ENCODE measurements around the gene KCNIP4. TPM values are rescaled to one million over a fixed set of nuclear protein-coding genes. Genes with fewer than 3 reads are reported as not detected.

The KCNIP4 gene
- total RNA-seq, 4 donors from 2014 or later = not detected

GRCh38 chr4:21845663-21846062 lies 102.9 kb downstream of the KCNIP4 start:
- DNase-seq (ENCODE audit: low spot score in 2 of 2) = no peak
- H3K4me3 ChIP-seq = no peak overlapping the region
- WGBS, 2 donors = 83% methylated on average over 4 of the region's 4 CpGs
- H3K36me3 ChIP-seq = no peaks in the 10 kb centered on the region
- H3K9me3 ChIP-seq = no peaks in the 10 kb centered on the region
- no peak overlapping the region for H3K27ac ChIP-seq
- H3K27me3 ChIP-seq = no peaks in the 10 kb centered on the region
- no peaks in the 10 kb centered on the region for H3K4me1 ChIP-seq
- TF ChIP-seq EP300 (IDR thresholded peaks at IDR 0.05) (no peak), POLR2A (IDR thresholded peaks at IDR 0.05) (no peak), CTCF (IDR thresholded peaks at IDR 0.05) (no peak)

DNA sequence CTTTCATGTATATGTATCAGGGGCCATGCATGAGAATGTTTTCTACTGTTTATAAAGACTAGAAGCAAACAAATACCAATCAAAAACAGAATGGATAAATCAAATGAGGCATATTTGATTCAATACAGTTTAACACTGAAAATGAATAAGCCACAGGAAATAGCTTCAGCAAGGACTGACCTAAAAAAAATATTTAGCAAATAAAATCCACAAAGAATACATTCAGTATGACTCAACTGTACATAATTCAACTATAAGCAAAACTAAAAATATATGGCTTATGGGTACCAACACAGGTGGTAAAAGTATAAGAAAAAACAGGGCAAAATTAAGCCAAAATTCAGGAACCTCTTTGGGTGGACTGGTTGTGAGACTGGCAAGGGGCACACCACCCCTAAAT lies 112.9 kb downstream of the KCNIP4 start:
- TF ChIP-seq CTCF (IDR thresholded peaks at IDR 0.05) (no peak), POLR2A (IDR thresholded peaks at IDR 0.05) (no peak), EP300 (IDR thresholded peaks at IDR 0.05) (no peak)
- H3K4me3 ChIP-seq = no peak overlapping the region
- H3K9me3 ChIP-seq = peaks cover 0 to 5% (median 0%) of the 10 kb centered on the region in 4 donors
- no peaks in the 10 kb centered on the region for H3K4me1 ChIP-seq
- DNase-seq (ENCODE audit: low spot score in 2 of 2) = no peak
- no peak overlapping the region for H3K27ac ChIP-seq
- H3K36me3 ChIP-seq = no peaks in the 10 kb centered on the region
- no peaks in the 10 kb centered on the region for H3K27me3 ChIP-seq

DNA sequence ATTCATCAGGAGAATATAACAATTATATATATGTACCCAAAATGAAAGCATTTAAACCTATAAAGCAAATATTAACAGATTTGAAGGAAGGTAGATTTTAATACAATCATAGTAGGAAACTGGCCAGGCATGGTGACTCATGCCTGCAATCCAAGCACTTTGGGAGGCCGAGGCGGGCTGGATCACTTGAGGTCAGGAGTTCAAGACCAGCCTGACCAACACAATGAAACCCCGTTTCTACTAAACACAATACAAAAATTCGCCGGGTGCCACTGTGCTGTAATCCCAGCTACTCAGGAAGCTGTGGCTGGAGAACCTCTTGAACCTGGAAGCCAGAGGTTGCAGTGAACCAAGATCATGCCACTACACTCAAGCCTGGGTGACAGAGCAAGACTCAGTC lies 118.3 kb downstream of the KCNIP4 start:
- Histone ChIP-seq H3K27me3 (no peaks in the 10 kb centered on the region), H3K36me3 (no peaks in the 10 kb centered on the region), H3K9me3 (peaks cover 0 to 5% (median 0%) of the 10 kb centered on the region in 4 donors), H3K27ac (no peak overlapping the region), H3K4me1 (no peaks in the 10 kb centered on the region), H3K4me3 (no peak overlapping the region)
- TF ChIP-seq EP300 (IDR thresholded peaks at IDR 0.05) = no peak
- WGBS, 2 donors = 55 to 56% methylated on average over 5 of the region's 5 CpGs
- no peak for DNase-seq (ENCODE audit: low spot score in 2 of 2)

GRCh38 chr4:21827575-21827974 lies 121.0 kb downstream of the KCNIP4 start:
- 64 to 69% methylated on average over 3 of the region's 3 CpGs for WGBS, 2 donors
- H3K4me3 ChIP-seq = no peak overlapping the region
- peaks cover 0 to 5% (median 0%) of the 10 kb centered on the region in 4 donors for H3K9me3 ChIP-seq
- TF ChIP-seq EP300 (IDR thresholded peaks at IDR 0.05) (no peak), CTCF (IDR thresholded peaks at IDR 0.05) (no peak), POLR2A (IDR thresholded peaks at IDR 0.05) (no peak)
- H3K27ac ChIP-seq = no peak overlapping the region
- no peaks in the 10 kb centered on the region for H3K27me3 ChIP-seq
- H3K36me3 ChIP-seq = no peaks in the 10 kb centered on the region
- DNase-seq (ENCODE audit: low spot score in 2 of 2) = no peak
- H3K4me1 ChIP-seq = no peaks in the 10 kb centered on the region

- TF ChIP-seq EP300 (IDR thresholded peaks at IDR 0.05) = no peak
- TF ChIP-seq POLR2A (IDR thresholded peaks at IDR 0.05) = no peak
- no peak for TF ChIP-seq CTCF (IDR thresholded peaks at IDR 0.05)
- DNase-seq (ENCODE audit: low spot score in 2 of 2) = no peak
- H3K9me3 ChIP-seq = no peaks in the 10 kb centered on the region
- no peak overlapping the region for H3K4me3 ChIP-seq
- H3K27me3 ChIP-seq = no peaks in the 10 kb centered on the region
- WGBS, 2 donors = 88 to 91% methylated on average over 4 of the region's 4 CpGs
- no peaks in the 10 kb centered on the region for H3K4me1 ChIP-seq
- H3K36me3 ChIP-seq = no peaks in the 10 kb centered on the region
- H3K27ac ChIP-seq = no peak overlapping the region
These were observed 122.5 kb downstream of the KCNIP4 start for GRCh38 chr4:21826071-21826470.

GRCh38 chr4:21819086-21819485 lies 129.5 kb downstream of the KCNIP4 start:
- TF ChIP-seq POLR2A (IDR thresholded peaks at IDR 0.05) (no peak), EP300 (IDR thresholded peaks at IDR 0.05) (no peak), CTCF (IDR thresholded peaks at IDR 0.05) (no peak)
- WGBS, 2 donors = 65 to 66% methylated on average over 1 of the region's 1 CpG

More at GRCh38 chr4:21819086-21819485, 129.5 kb downstream of the KCNIP4 start:
- no peaks in the 10 kb centered on the region for H3K4me1 ChIP-seq
- H3K27ac ChIP-seq = no peak overlapping the region
- H3K27me3 ChIP-seq = no peaks in the 10 kb centered on the region
- H3K36me3 ChIP-seq = no peaks in the 10 kb centered on the region
- H3K9me3 ChIP-seq = peaks cover 0 to 14% (median 0%) of the 10 kb centered on the region in 4 donors
- no peak overlapping the region for H3K4me3 ChIP-seq
- no peak for DNase-seq (ENCODE audit: low spot score in 2 of 2)

Measured in tibial nerve (tissue), 4 donors.